NCI-H146 treated with DMSO at 0.1 percent for 48 hours (cell line): ENCODE data around the gene PARVB.
A peak's percentile ranks its signal among the peaks of the same experiment; 100 is the strongest.

Experiments
- DNase-seq: peaks from one replicate; lab custom pipeline; 2025; ENCODE audit not compliant: unreplicated experiment; lab: John Stamatoyannopoulos, UW

Gene PARVB

GRCh38 chr22:44131989-44132685, 108.0 kb downstream of the PARVB start:
- no peak for DNase-seq

GRCh38 chr22:44132724-44133123, 108.6 kb downstream of the PARVB start:
- no peak for DNase-seq

GRCh38 chr22:44133161-44133560, 109.1 kb downstream of the PARVB start:
- DNase-seq: no peak

- no peak for DNase-seq
Measured at GRCh38 chr22:44133901-44134571, 109.9 kb downstream of the PARVB start.

GRCh38 chr22:44136112-44136511, 112.0 kb downstream of the PARVB start:
- DNase-seq: no peak

- no peak for DNase-seq
Measured at GRCh38 chr22:44136786-44137185, 112.7 kb downstream of the PARVB start.

GRCh38 chr22:44137415-44137814, 113.3 kb downstream of the PARVB start:
- no peak for DNase-seq

- DNase-seq: peak; percentile 43
Measured at GRCh38 chr22:44139773-44140172, 115.7 kb downstream of the PARVB start.

- DNase-seq: no peak
Measured at GRCh38 chr22:44142421-44143104, 118.5 kb downstream of the PARVB start.

GRCh38 chr22:44143105-44143474, 119.0 kb downstream of the PARVB start:
- no peak for DNase-seq

- DNase-seq: no peak
Measured at GRCh38 chr22:44143579-44143978, 119.5 kb downstream of the PARVB start.

GRCh38 chr22:44144046-44144569, 120.0 kb downstream of the PARVB start:
- DNase-seq: no peak

GRCh38 chr22:44145544-44145943, 121.4 kb downstream of the PARVB start:
- DNase-seq: no peak

GRCh38 chr22:44146088-44146861, 122.2 kb downstream of the PARVB start:
- DNase-seq: no peak

- no peak for DNase-seq
Measured at GRCh38 chr22:44147008-44147645, 123.0 kb downstream of the PARVB start.

GRCh38 chr22:44147821-44148574, 123.9 kb downstream of the PARVB start:
- DNase-seq: no peak

- DNase-seq: no peak
Measured at GRCh38 chr22:44151676-44152075, 127.6 kb downstream of the PARVB start.

- DNase-seq: no peak
Measured at GRCh38 chr22:44153710-44154109, 129.6 kb downstream of the PARVB start.

- no peak for DNase-seq
Measured at GRCh38 chr22:44154436-44154942, 130.4 kb downstream of the PARVB start.

- DNase-seq: peak; percentile 5
Measured at GRCh38 chr22:44155115-44155514, 131.0 kb downstream of the PARVB start.
